ENCODE measurements around the gene CLMN. TPM values are rescaled to one million over a fixed set of nuclear protein-coding genes. Genes with fewer than 3 reads are reported as not detected.

CLMN gene
- total and polyA plus RNA-seq, 9 of the 15 experiments (the other 6 are each of a cell fraction or from before 2014, with no cell fraction given), result 0.01 to 0.18 (median 0.07) TPM; not detected in 4

- no peaks in the 10 kb centered on the region for H4K20me1 ChIP-seq (replicated peaks; ENCODE audit: control insufficient read depth, insufficient read depth, low read length)
- TF ChIP-seq ZNF445 (CRISPR knock-in tag; IDR thresholded peaks at IDR 0.05; ENCODE audit: low read depth) (no peak), CHD2 (IDR thresholded peaks at IDR 0.05; ENCODE audit: low read depth, low read length) (no peak), CBX2 (IDR thresholded peaks at IDR 0.05; ENCODE audit: insufficient read depth, low read length, poor library complexity, severe bottlenecking) (no peak), KLF16 (IDR thresholded peaks at IDR 0.05) (no peak), CEBPB (tag; IDR thresholded peaks at IDR 0.05) (no peak)
- TF ChIP-seq, protein P1, sequence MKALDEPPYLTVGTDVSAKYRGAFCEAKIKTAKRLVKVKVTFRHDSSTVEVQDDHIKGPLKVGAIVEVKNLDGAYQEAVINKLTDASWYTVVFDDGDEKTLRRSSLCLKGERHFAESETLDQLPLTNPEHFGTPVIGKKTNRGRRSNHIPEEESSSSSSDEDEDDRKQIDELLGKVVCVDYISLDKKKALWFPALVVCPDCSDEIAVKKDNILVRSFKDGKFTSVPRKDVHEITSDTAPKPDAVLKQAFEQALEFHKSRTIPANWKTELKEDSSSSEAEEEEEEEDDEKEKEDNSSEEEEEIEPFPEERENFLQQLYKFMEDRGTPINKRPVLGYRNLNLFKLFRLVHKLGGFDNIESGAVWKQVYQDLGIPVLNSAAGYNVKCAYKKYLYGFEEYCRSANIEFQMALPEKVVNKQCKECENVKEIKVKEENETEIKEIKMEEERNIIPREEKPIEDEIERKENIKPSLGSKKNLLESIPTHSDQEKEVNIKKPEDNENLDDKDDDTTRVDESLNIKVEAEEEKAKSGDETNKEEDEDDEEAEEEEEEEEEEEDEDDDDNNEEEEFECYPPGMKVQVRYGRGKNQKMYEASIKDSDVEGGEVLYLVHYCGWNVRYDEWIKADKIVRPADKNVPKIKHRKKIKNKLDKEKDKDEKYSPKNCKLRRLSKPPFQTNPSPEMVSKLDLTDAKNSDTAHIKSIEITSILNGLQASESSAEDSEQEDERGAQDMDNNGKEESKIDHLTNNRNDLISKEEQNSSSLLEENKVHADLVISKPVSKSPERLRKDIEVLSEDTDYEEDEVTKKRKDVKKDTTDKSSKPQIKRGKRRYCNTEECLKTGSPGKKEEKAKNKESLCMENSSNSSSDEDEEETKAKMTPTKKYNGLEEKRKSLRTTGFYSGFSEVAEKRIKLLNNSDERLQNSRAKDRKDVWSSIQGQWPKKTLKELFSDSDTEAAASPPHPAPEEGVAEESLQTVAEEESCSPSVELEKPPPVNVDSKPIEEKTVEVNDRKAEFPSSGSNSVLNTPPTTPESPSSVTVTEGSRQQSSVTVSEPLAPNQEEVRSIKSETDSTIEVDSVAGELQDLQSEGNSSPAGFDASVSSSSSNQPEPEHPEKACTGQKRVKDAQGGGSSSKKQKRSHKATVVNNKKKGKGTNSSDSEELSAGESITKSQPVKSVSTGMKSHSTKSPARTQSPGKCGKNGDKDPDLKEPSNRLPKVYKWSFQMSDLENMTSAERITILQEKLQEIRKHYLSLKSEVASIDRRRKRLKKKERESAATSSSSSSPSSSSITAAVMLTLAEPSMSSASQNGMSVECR (CRISPR knock-in tag; IDR thresholded peaks at IDR 0.05), result no peak
- no peak overlapping the region for H2AFZ ChIP-seq (ENCODE audit: low read depth, low read length)
- ATAC-seq (no peak), DNase-seq (ENCODE audit: extremely low read depth in 1 of 4, low spot score in 3 of 4) (no peak), FAIRE-seq (no peak)
- H3K4me3 ChIP-seq, result no peak overlapping the region
- ChIA-PET CTCF (ENCODE audit: low intra/inter-chr PET ratio) (no interaction called here), POLR2A (no interaction called here)
- H3K36me3 ChIP-seq (ENCODE audit: control insufficient read depth, insufficient read depth, low read length), result no peaks in the 10 kb centered on the region
- in situ Hi-C loops (cut with MboI), result no loop called here
- H3K27ac ChIP-seq (ENCODE audit: extremely low read depth, low read depth, low read length), result no peak overlapping the region
- no peaks in the 10 kb centered on the region for H3K9me3 ChIP-seq (replicated peaks; ENCODE audit: control insufficient read depth, insufficient read depth, low read depth, low read length)
- no peaks in the 10 kb centered on the region for H3K4me1 ChIP-seq (replicated peaks in 1 of 2; ENCODE audit: control insufficient read depth in 2 of 2, insufficient read depth in 2 of 2, low read length in 2 of 2)
- H3K9ac ChIP-seq (ENCODE audit: insufficient read depth in 1 of 2, low read depth in 2 of 2, low read length in 2 of 2), result no peak overlapping the region
- intact Hi-C loops (cut with micrococcal nuclease), result no loop called here
- BruUV-seq (replicated peaks), result no TSS peak
- H3K79me2 ChIP-seq (ENCODE audit: control insufficient read depth, insufficient read depth, low read length), result no peaks in the 10 kb centered on the region
- WGBS (ENCODE audit: insufficient coverage, low coverage, missing lambda C conversion rate), result 0% methylated on average over 4 of the region's 8 CpGs
- H3K4me2 ChIP-seq (ENCODE audit: insufficient read depth, low read length), result no peak overlapping the region
- H3K9me1 ChIP-seq (ENCODE audit: control insufficient read depth, insufficient read depth, low read length), result no peaks in the 10 kb centered on the region
- H3K27me3 ChIP-seq (ENCODE audit: control insufficient read depth in 2 of 2, insufficient read depth in 2 of 2, low read length in 2 of 2), result peaks cover 0 to 20% of the 10 kb centered on the region in 2 experiments; a peak in 1 of 5 replicates
Measured at GRCh38 chr14:95297832-95298231, 21.9 kb downstream of the CLMN start.

All from K562 (cell line).